OCI-LY7 (cell line): ENCODE measurements around the gene LILRB3. TPM values are rescaled to one million over a fixed set of nuclear protein-coding genes. Genes with fewer than 3 reads are reported as not detected.
"Not testable (repeated sequence)": the region's sequence is repeated elsewhere in the genome, so short reads cannot be mapped to it uniquely, and the experiment has no call there.

Experiments
- BruUV-seq: library from RNA; stranded (reverse); fragments of 400-500 nt; replicated peaks from 2 replicates; lab custom pipeline; 2021; lab: Mats Ljungman, UMichigan
- CTCF ChIA-PET: fragments of 300-600 bp; sonication (Branson Sonifier 250); formaldehyde crosslinking; loops from one replicate; lab custom pipeline; 2022; ENCODE audit warnings: antibody characterized with exemption; ENCODE audit not compliant: unreplicated experiment; lab: Charles Lee
- POLR2A ChIA-PET: fragments of 300-600 bp; sonication (Branson Sonifier 250); formaldehyde crosslinking; loops from one replicate; lab custom pipeline; 2022; ENCODE audit warnings: antibody characterized with exemption; lab: Charles Lee
- DNase-seq: peaks from one replicate; pipeline ENCODE4 v3.0.0-alpha.2; 2015; ENCODE audit warnings: low spot score
- H2AFZ ChIP-seq: fragments of 200-600 bp; sonication (generic), shearing (Covaris generic); 2 replicates; pipeline ENCODE4 v1.6.1; 2014; ENCODE audit warnings: mild to moderate bottlenecking, antibody characterized with exemption, low read length, moderate library complexity
- H3K27ac ChIP-seq: fragments of 200-600 bp; sonication (generic); 2 replicates; pipeline ENCODE4 v1.5.1; 2014; ENCODE audit warnings: mixed run types, low read depth, mild to moderate bottlenecking, moderate library complexity, low read length, inconsistent platforms; ENCODE audit not compliant: poor library complexity, severe bottlenecking
- H3K36me3 ChIP-seq: fragments of 200-600 bp; sonication (generic); 2 replicates; pipeline ENCODE4 v1.6.1; 2014; ENCODE audit warnings: mild to moderate bottlenecking, antibody characterized with exemption, low read length, moderate library complexity, mixed read lengths; ENCODE audit not compliant: insufficient read depth
- H3K4me1 ChIP-seq: fragments of 200-600 bp; sonication (generic); 2 replicates; pipeline ENCODE4 v1.5.1; 2014; ENCODE audit warnings: mild to moderate bottlenecking, low read length; ENCODE audit not compliant: insufficient read depth, poor library complexity, severe bottlenecking
- H3K4me2 ChIP-seq: fragments of 200-600 bp; sonication (generic); 2 replicates; pipeline ENCODE4 v1.6.1; 2014; ENCODE audit warnings: mild to moderate bottlenecking, low read length
- H3K4me3 ChIP-seq: fragments of 200-600 bp; sonication (generic); 2 replicates; pipeline ENCODE4 v1.5.1; 2014; ENCODE audit warnings: mild to moderate bottlenecking, low read depth, low read length; ENCODE audit not compliant: poor library complexity, severe bottlenecking
- H3K79me2 ChIP-seq: fragments of 200-600 bp; sonication (generic); 2 replicates; pipeline ENCODE4 v1.6.1; 2016; ENCODE audit warnings: low read depth, mild to moderate bottlenecking, low read length, moderate library complexity, mixed read lengths; ENCODE audit not compliant: insufficient read depth
- H3K9me2 ChIP-seq: fragments of 200-600 bp; sonication (generic); 2 replicates; pipeline ENCODE4 v1.6.1; 2016; ENCODE audit warnings: mild to moderate bottlenecking, low read length, mixed read lengths; ENCODE audit not compliant: insufficient read depth
- H3K9me3 ChIP-seq: fragments of 200-600 bp; sonication (generic); 2 replicates; pipeline ENCODE4 v1.6.1; 2014; ENCODE audit warnings: mild to moderate bottlenecking, mixed run types, low read length, mixed read lengths
- H4K20me1 ChIP-seq: fragments of 200-600 bp; sonication (generic); 2 replicates; pipeline ENCODE4 v1.6.1; 2014; ENCODE audit warnings: mild to moderate bottlenecking, antibody characterized with exemption, low read length, moderate library complexity, mixed read lengths; ENCODE audit not compliant: insufficient read depth
- CTCF ChIP-seq: fragments of 200-600 bp; sonication (generic); conservative IDR thresholded peaks from 2 replicates; pipeline ENCODE4 v1.5.1; 2014; ENCODE audit warnings: mild to moderate bottlenecking, antibody characterized with exemption, low read length, moderate library complexity, mixed read lengths
- EZH2phosphoT487 ChIP-seq: fragments of 200-600 bp; sonication (generic); IDR thresholded peaks from 2 replicates; pipeline ENCODE4 v1.6.1; 2018; ENCODE audit warnings: low read depth, borderline replicate concordance, mild to moderate bottlenecking, mixed run types, antibody characterized with exemption, low read length, moderate library complexity, mixed read lengths
- intact Hi-C: fragments of 100-400 bp; cut with micrococcal nuclease; formaldehyde crosslinking; loops from one replicate; pipeline ENCODE4 v1.10.0; 2022; ENCODE audit not compliant: unreplicated experiment
- total RNA-seq, 2 experiments: library from RNA; depleted of rRNA in 1 of 2; stranded (reverse); fragments of >200 nt in 1 of 2; shearing (Covaris generic) in 1 of 2; gene quantifications; 2 replicates each; pipeline ENCODE4 v1.2.3, GENCODE V29; 2014 to 2022

LILRB3 gene
- total RNA-seq, 2 experiments from 2014 or later, result not detected

GRCh38 chr19:54218960-54219661 is 3.7 kb downstream of the LILRB3 start:
- H3K79me2 ChIP-seq, result no peaks in the 10 kb centered on the region
- no peak overlapping the region for H3K27ac ChIP-seq
- intact Hi-C loops, result no loop called here
- ChIA-PET CTCF (no interaction called here), POLR2A (no interaction called here)
- no peaks in the 10 kb centered on the region for H4K20me1 ChIP-seq
- H3K4me3 ChIP-seq, result no peak overlapping the region
- DNase-seq, result no peak
- H2AFZ ChIP-seq, result no peak overlapping the region
- peaks cover 14% of the 10 kb centered on the region for H3K36me3 ChIP-seq
- H3K4me2 ChIP-seq, result no peak overlapping the region
- no peaks in the 10 kb centered on the region for H3K9me3 ChIP-seq
- TF ChIP-seq EZH2phosphoT487 (no peak), CTCF (no peak)
- BruUV-seq, result no TSS peak
- H3K9me2 ChIP-seq, result no peaks in the 10 kb centered on the region
- no peaks in the 10 kb centered on the region for H3K4me1 ChIP-seq

- intact Hi-C loops, result no loop called here
- Histone ChIP-seq H4K20me1 (no peaks in the 10 kb centered on the region), H3K9me2 (no peaks in the 10 kb centered on the region), H3K79me2 (no peaks in the 10 kb centered on the region), H3K9me3 (no peaks in the 10 kb centered on the region), H3K36me3 (peaks cover 14% of the 10 kb centered on the region), H3K27ac (no peak overlapping the region), H3K4me3 (no peak overlapping the region), H3K4me2 (no peak overlapping the region), H3K4me1 (no peaks in the 10 kb centered on the region), H2AFZ (no peak overlapping the region)
- TF ChIP-seq CTCF (no peak), EZH2phosphoT487 (no peak)
- no TSS peak for BruUV-seq
- POLR2A ChIA-PET, result interaction anchor here (0.6 kb wide), 1 partner anchor 52 kb away, joined by 3 read pairs; no protein-coding TSS in a partner anchor
- CTCF ChIA-PET, result no interaction called here
- DNase-seq, result no peak
Measured at GRCh38 chr19:54218259-54218658, 4.5 kb downstream of the LILRB3 start.

- BruUV-seq, H3K4me1 ChIP-seq, H3K27ac ChIP-seq, H3K9me2 ChIP-seq, H2AFZ ChIP-seq, CTCF ChIA-PET, intact Hi-C loops, H3K79me2 ChIP-seq, H4K20me1 ChIP-seq, H3K4me3 ChIP-seq, H3K4me2 ChIP-seq, DNase-seq, H3K9me3 ChIP-seq: not testable (repeated sequence)
- peaks cover 19% of the 10 kb centered on the region for H3K36me3 ChIP-seq
- POLR2A ChIA-PET, result interaction anchor here (0.6 kb wide), 1 partner anchor 51 kb away, joined by 3 read pairs; no protein-coding TSS in a partner anchor
Measured at GRCh38 chr19:54217517-54218247, 5.1 kb downstream of the LILRB3 start.
